NCI-H2171 treated with DMSO at 0.1 percent for 48 hours (cell line): ENCODE data around the gene GET4.

ENCODE experiments used
- DNase-seq: peaks from one replicate; lab custom pipeline; 2025; lab: John Stamatoyannopoulos, UW

Gene GET4

GRCh38 chr7:886626-887487 is 10.5 kb downstream of the GET4 start:
- DNase-seq, result no peak

GRCh38 chr7:887488-887820 is 11.1 kb downstream of the GET4 start:
- DNase-seq, result no peak

GRCh38 chr7:888081-889024 is 12.0 kb downstream of the GET4 start:
- DNase-seq, result no peak

- DNase-seq, result no peak
Measured at GRCh38 chr7:889025-889390, 12.7 kb downstream of the GET4 start.

- no peak for DNase-seq
Measured at GRCh38 chr7:889391-889790, 13.0 kb downstream of the GET4 start.

- no peak for DNase-seq
Measured at GRCh38 chr7:890868-891267, 14.5 kb downstream of the GET4 start.

GRCh38 chr7:891291-891690 is 14.9 kb downstream of the GET4 start:
- DNase-seq, result no peak

- DNase-seq, result no peak
Measured at GRCh38 chr7:891805-892204, 15.5 kb downstream of the GET4 start.

GRCh38 chr7:892648-893593 is 16.6 kb downstream of the GET4 start:
- DNase-seq, result no peak

- no peak for DNase-seq
Measured at GRCh38 chr7:893686-894085, 17.3 kb downstream of the GET4 start.

GRCh38 chr7:894164-894867 is 18.0 kb downstream of the GET4 start:
- DNase-seq, result no peak

- no peak for DNase-seq
Measured at GRCh38 chr7:894927-895450, 18.6 kb downstream of the GET4 start.

GRCh38 chr7:895451-896052 is 19.2 kb downstream of the GET4 start:
- DNase-seq, result no peak

GRCh38 chr7:896346-897075 is 20.2 kb downstream of the GET4 start:
- DNase-seq, result no peak

GRCh38 chr7:897086-897485 is 20.7 kb downstream of the GET4 start:
- DNase-seq, result no peak

- DNase-seq, result no peak
Measured at GRCh38 chr7:897771-898376, 21.5 kb downstream of the GET4 start.

- no peak for DNase-seq
Measured at GRCh38 chr7:898460-898854, 22.1 kb downstream of the GET4 start.

- no peak for DNase-seq
Measured at GRCh38 chr7:898855-899681, 22.7 kb downstream of the GET4 start.

GRCh38 chr7:899806-900205 is 23.5 kb downstream of the GET4 start:
- no peak for DNase-seq
